ENCODE measurements around the gene AOPEP. TPM values are rescaled to one million over a fixed set of nuclear protein-coding genes. Genes with fewer than 3 reads are reported as not detected.

The AOPEP gene
- total and polyA plus RNA-seq, 9 of the 15 experiments (the other 6 are each of a cell fraction or from before 2014, with no cell fraction given), result 4.5 to 19.3 (median 13.5) TPM

- TF ChIP-seq PRPF4 (IDR thresholded peaks at IDR 0.05; ENCODE audit: insufficient read depth, low read depth, low read length, poor library complexity, severe bottlenecking) (no peak), E2F6 (IDR thresholded peaks at IDR 0.05; ENCODE audit: borderline replicate concordance in 1 of 2, extremely low read depth in 1 of 2, insufficient read depth in 1 of 2, insufficient read length in 1 of 2, low read depth in 1 of 2, low read length in 1 of 2, poor library complexity in 1 of 2, severe bottlenecking in 1 of 2) (no peak), ZNF445 (CRISPR knock-in tag; IDR thresholded peaks at IDR 0.05; ENCODE audit: low read depth) (no peak), ZNF316 (IDR thresholded peaks at IDR 0.05) (no peak), USF1 (CRISPR knock-in tag; IDR thresholded peaks at IDR 0.05) (no peak), JUN (IDR thresholded peaks at IDR 0.05; ENCODE audit: borderline replicate concordance, low read depth, low read length) (no peak), JUN (CRISPR knock-in tag; IDR thresholded peaks at IDR 0.05; ENCODE audit: borderline replicate concordance) (no peak), SNRNP70 (optimal IDR thresholded peaks at IDR 0.05; ENCODE audit: low read depth, low read length) (no peak), HNRNPK (IDR thresholded peaks at IDR 0.05; ENCODE audit: low read depth, low read length, poor library complexity, severe bottlenecking) (no peak), ZBTB40 (IDR thresholded peaks at IDR 0.05) (no peak), ZBTB40 (CRISPR knock-in tag; IDR thresholded peaks at IDR 0.05) (no peak)
Observed at GRCh38 chr9:94865582-94866452, 139.3 kb downstream of the AOPEP start (continued).

Data from K562 (cell line).